K562 (cell line): Measurements from ENCODE around the gene CNGB1. TPM values are rescaled to one million over a fixed set of nuclear protein-coding genes. Genes with fewer than 3 reads are reported as not detected.
A peak's percentile ranks its signal among the peaks of the same experiment; 100 is the strongest.

Source experiments
- ARID1B ChIP-seq: fragments of 450-650 bp; IDR thresholded peaks from 2 replicates; pipeline ENCODE4 v1.6.1; 2016; ENCODE audit warnings: antibody characterized with exemption, mild to moderate bottlenecking, inconsistent platforms
- BHLHE40 ChIP-seq: IDR thresholded peaks from 2 replicates; pipeline ENCODE4 v1.6.1; 2011; ENCODE audit warnings: low read length, improper control_type of control experiment
- CBFA2T2 ChIP-seq: fragments of 450-650 bp; conservative IDR thresholded peaks from 2 replicates; pipeline ENCODE4 v1.6.1; 2017; ENCODE audit warnings: mild to moderate bottlenecking
- CBX3 ChIP-seq, 2 experiments: IDR thresholded peaks; 1 replicate in 1 of 2; 2 replicates in 1 of 2; pipeline ENCODE4 v1.6.1; 2012; ENCODE audit warnings: inconsistent platforms in 2 of 2, low read length in 2 of 2, borderline replicate concordance in 1 of 2, control low read depth in 1 of 2
- CHAMP1 ChIP-seq: fragments of 450-650 bp; IDR thresholded peaks from 2 replicates; pipeline ENCODE4 v1.6.1; 2016; ENCODE audit warnings: mild to moderate bottlenecking
- CREM ChIP-seq: IDR thresholded peaks from 2 replicates; pipeline ENCODE4 v1.6.1; 2014; ENCODE audit warnings: antibody characterized with exemption, low read depth
- DLX4 ChIP-seq: fragments of 250-450 bp; sonication (Bioruptor Pico); IDR thresholded peaks from 2 replicates; pipeline ENCODE4 v1.6.1; 2021; ENCODE audit warnings: mild to moderate bottlenecking
- FIP1L1 ChIP-seq: fragments of 200-400 bp; formaldehyde crosslinking; IDR thresholded peaks from 2 replicates; pipeline ENCODE4 v1.6.1; 2018; ENCODE audit warnings: mild to moderate bottlenecking, low read depth, low read length; ENCODE audit not compliant: poor library complexity, severe bottlenecking
- GABPB1 ChIP-seq: sonication (generic); formaldehyde crosslinking; IDR thresholded peaks from 2 replicates; pipeline ENCODE4 v1.8.0; 2022; ENCODE audit warnings: mild to moderate bottlenecking, missing genetic modification reagents
- GATAD2B ChIP-seq: fragments of 450-650 bp; IDR thresholded peaks from 2 replicates; pipeline ENCODE4 v1.6.1; 2017; ENCODE audit warnings: mild to moderate bottlenecking, borderline replicate concordance
- HLTF ChIP-seq: fragments of 450-650 bp; IDR thresholded peaks from 2 replicates; pipeline ENCODE4 v1.6.1; 2016
- JUND ChIP-seq, 2 experiments: IDR thresholded peaks; 2 replicates in 1 of 2; 3 replicates in 1 of 2; pipeline ENCODE4 v1.6.1; 2011; ENCODE audit warnings: borderline replicate concordance in 2 of 2, low read depth in 2 of 2, low read length in 2 of 2, improper control_type of control experiment in 1 of 2, missing biosample characterization in 1 of 2, missing genetic modification characterization in 1 of 2, missing genetic modification reagents in 1 of 2
- MAZ ChIP-seq, 2 experiments: fragments of 450-650 bp in 1 of 2; sonication (generic) in 1 of 2; formaldehyde crosslinking; IDR thresholded peaks in 1 of 2; conservative IDR thresholded peaks in 1 of 2; 2 replicates each; pipeline versions ENCODE4 v1.4.0 to v1.5.0; 2020; ENCODE audit warnings: mild to moderate bottlenecking in 1 of 2, missing genetic modification reagents in 1 of 2
- MEF2A ChIP-seq: IDR thresholded peaks from 2 replicates; pipeline ENCODE4 v1.6.1; 2011; ENCODE audit warnings: low read depth, mild to moderate bottlenecking, low read length, moderate library complexity; ENCODE audit not compliant: control insufficient read depth
- RNF2 ChIP-seq: sonication (generic); IDR thresholded peaks from 2 replicates; pipeline ENCODE4 v1.6.1; 2016
- SMARCE1 ChIP-seq: fragments of 450-650 bp; IDR thresholded peaks from 2 replicates; pipeline ENCODE4 v1.7.1; 2016; ENCODE audit warnings: mild to moderate bottlenecking
- SRF ChIP-seq, 2 experiments: fragments of 250-450, 450-650 bp in 1 of 2; sonication (Bioruptor Pico) in 1 of 2; sonication (generic) in 1 of 2; formaldehyde crosslinking; IDR thresholded peaks; 2 replicates each; pipeline versions ENCODE4 v1.5.0 to v1.5.1; 2020 to 2022; ENCODE audit warnings: mild to moderate bottlenecking in 1 of 2, missing genetic modification reagents in 1 of 2
- TBL1XR1 ChIP-seq, 2 experiments: IDR thresholded peaks; 2 replicates each; pipeline ENCODE4 v1.6.1; 2012; ENCODE audit warnings: improper control_type of control experiment in 2 of 2, low read length in 2 of 2, mild to moderate bottlenecking in 1 of 2
- TBP ChIP-seq: optimal IDR thresholded peaks from 2 replicates; pipeline ENCODE3; 2011; ENCODE audit warnings: low read depth, low read length, improper control_type of control experiment
- UBTF ChIP-seq, 2 experiments: IDR thresholded peaks; 2 replicates each; pipeline ENCODE4 v1.6.1; 2012; ENCODE audit warnings: improper control_type of control experiment in 2 of 2, low read depth in 2 of 2, low read length in 2 of 2, borderline replicate concordance in 1 of 2
- ZBTB2 ChIP-seq: fragments of 450-650 bp; IDR thresholded peaks from 2 replicates; pipeline ENCODE4 v1.6.1; 2016; ENCODE audit warnings: antibody characterized with exemption
- ZNF436 ChIP-seq: fragments of 250-450, 450-650 bp; sonication (Bioruptor Pico); formaldehyde crosslinking; IDR thresholded peaks from 2 replicates; pipeline ENCODE4 v1.7.0; 2020; ENCODE audit warnings: mild to moderate bottlenecking
- ZSCAN29 ChIP-seq: fragments of 450-650 bp; IDR thresholded peaks from 2 replicates; pipeline ENCODE4 v1.6.1; 2017
- polyA plus RNA-seq, 8 experiments: library from polyadenylated mRNA; depleted of rRNA in 4 of 8; stranded (reverse) in 5 of 8; unstranded in 3 of 8; fragments of >200 nt; fragmentation: Nextera tagmentation in 2 of 8; fragmentation: Illumina TruSeq in 1 of 8; extraction: Ambion mirVana in 2 of 8; extraction: Trizol in 1 of 8; gene quantifications; 2 replicates each; pipeline versions ENCODE4 v1.2.1 to v1.2.3, GENCODE V29; 2011 to 2014; ENCODE audit warnings: inconsistent platforms in 1 of 8, missing spikeins in 1 of 8
- total RNA-seq, 7 experiments: library from RNA; depleted of rRNA in 6 of 7; stranded (reverse); fragments of >200 nt in 6 of 7; fragmentation: Illumina TruSeq in 2 of 7; extraction: Trizol in 2 of 7; gene quantifications; 2 replicates each; pipeline versions ENCODE4 v1.2.1 to v1.2.3, GENCODE V29; 2011 to 2021; ENCODE audit warnings: low replicate concordance in 1 of 7

Gene CNGB1
- total and polyA plus RNA-seq, 9 of the 15 experiments (the other 6 are each of a cell fraction or from before 2014, with no cell fraction given) = not detected

GRCh38 chr16:57976331-57976796 is 5.4 kb upstream of the CNGB1 start (continued):
- TF ChIP-seq UBTF (IDR thresholded peaks at IDR 0.05; ENCODE audit: borderline replicate concordance in 1 of 2, low read depth in 2 of 2, low read length in 2 of 2) = peak; percentile 24 to 95; a peak in 2 of 4 replicates
- TF ChIP-seq GATAD2B = 0 out of 2 replicates have a peak, but pooled peaks have one; percentile 62
- no peak for TF ChIP-seq FIP1L1
- peak; percentile 97 for TF ChIP-seq JUND (IDR thresholded peaks at IDR 0.05; ENCODE audit: borderline replicate concordance, low read depth, low read length)
- peak; percentile 91; the same call in 2 of the 3 replicates for TF ChIP-seq JUND (tag; IDR thresholded peaks at IDR 0.05; ENCODE audit: borderline replicate concordance, low read depth, low read length)
- TF ChIP-seq BHLHE40 = peak; percentile 48; the same call in 1 of the 2 replicates
- no peak for TF ChIP-seq HLTF
- peak; percentile 99 for TF ChIP-seq ARID1B
- TF ChIP-seq TBP = peak; percentile 71
- no peak for TF ChIP-seq ZNF436 (CRISPR knock-in tag)
- TF ChIP-seq CBX3 (IDR thresholded peaks at IDR 0.05; ENCODE audit: borderline replicate concordance in 1 of 2, low read length in 2 of 2) = peak in 1 of 2 experiments; percentile 65; a peak in 1 of 3 replicates
- TF ChIP-seq GABPB1 (CRISPR knock-in tag) = 0 out of 2 replicates have a peak, but pooled peaks have one; percentile 16
- TF ChIP-seq DLX4 (CRISPR knock-in tag) = no peak
- peak; percentile 39 to 80; a peak in 2 of 4 replicates for TF ChIP-seq MAZ (CRISPR knock-in tag; conservative IDR thresholded peaks at IDR 0.05 in 1 of 2, IDR thresholded peaks at IDR 0.05 in 1 of 2)
- no peak for TF ChIP-seq MEF2A
- TF ChIP-seq TBL1XR1 (IDR thresholded peaks at IDR 0.05; ENCODE audit: low read length in 2 of 2) = 0 out of 4 replicates have a peak, but pooled peaks of 1 of the 2 experiments have one; percentile 44
- peak; percentile 62; the same call in 1 of the 2 replicates for TF ChIP-seq RNF2
- TF ChIP-seq SMARCE1 = peak; percentile 99
- no peak for TF ChIP-seq ZSCAN29
- TF ChIP-seq CBFA2T2 = peak; percentile 92
- peak; percentile 79 for TF ChIP-seq CREM
- TF ChIP-seq ZBTB2 = peak; percentile 81
- peak in 1 of 2 experiments; percentile 87; a peak in 2 of 4 replicates for TF ChIP-seq SRF (CRISPR knock-in tag; IDR thresholded peaks at IDR 0.05)
- TF ChIP-seq CHAMP1 = no peak; the same call in 1 of the 2 replicates
